Fibroblast of lung (primary cell): Measurements from ENCODE around the gene CNNM4. TPM values are rescaled to one million over a fixed set of nuclear protein-coding genes. Genes with fewer than 3 reads are reported as not detected.

ENCODE experiments used
- DNase-seq, 2 donors: peaks; one replicate each; pipeline versions ENCODE4 v3.0.0 to v3.0.0-alpha.2; 2010; ENCODE audit warnings: low read depth in 2 of 2
- H2AFZ ChIP-seq: 2 replicates; pipeline ENCODE4 v1.5.1; 2012; ENCODE audit warnings: low read length, control low read depth, inconsistent platforms
- H3K27ac ChIP-seq: 2 replicates; pipeline ENCODE4 v1.5.1; 2011; ENCODE audit warnings: low read length, control low read depth; ENCODE audit not compliant: insufficient read depth
- H3K27me3 ChIP-seq: 2 replicates; pipeline ENCODE4 v1.5.1; 2011; ENCODE audit warnings: mild to moderate bottlenecking, low read length; ENCODE audit not compliant: control insufficient read depth, insufficient read depth
- H3K36me3 ChIP-seq: 2 replicates; pipeline ENCODE4 v1.5.1; 2011; ENCODE audit warnings: low read length; ENCODE audit not compliant: control insufficient read depth, insufficient read depth
- H3K4me1 ChIP-seq: 2 replicates; pipeline ENCODE4 v1.5.1; 2011; ENCODE audit warnings: low read length; ENCODE audit not compliant: control insufficient read depth, insufficient read depth; ENCODE audit errors: extremely low read depth
- H3K4me2 ChIP-seq: 2 replicates; pipeline ENCODE4 v1.5.1; 2011; ENCODE audit warnings: low read length, control low read depth; ENCODE audit not compliant: insufficient read depth; ENCODE audit errors: extremely low read depth
- H3K4me3 ChIP-seq, 4 experiments: fragments of 200-600 bp in 1 of 4; sonication (generic) in 1 of 4; replicated peaks in 1 of 4; 2 replicates each; pipeline ENCODE4 v1.5.1; 2011 to 2016; ENCODE audit warnings: low read length in 4 of 4, low read depth in 3 of 4, mild to moderate bottlenecking in 3 of 4, control low read depth in 2 of 4, inconsistent platforms in 1 of 4, mixed read lengths in 1 of 4; ENCODE audit not compliant: insufficient read depth in 1 of 4; ENCODE audit errors: control extremely low read depth in 1 of 4
- H3K79me2 ChIP-seq: 2 replicates; pipeline ENCODE4 v1.5.1; 2012; ENCODE audit warnings: mild to moderate bottlenecking, low read length, inconsistent platforms; ENCODE audit not compliant: control insufficient read depth, insufficient read depth
- H3K9ac ChIP-seq: 2 replicates; pipeline ENCODE4 v1.5.1; 2011; ENCODE audit warnings: mild to moderate bottlenecking, low read length, control low read depth; ENCODE audit not compliant: insufficient read depth
- H3K9me3 ChIP-seq: 2 replicates; pipeline ENCODE4 v1.5.1; 2012; ENCODE audit warnings: low read depth, low read length; ENCODE audit not compliant: control insufficient read depth, insufficient read depth
- H4K20me1 ChIP-seq: 2 replicates; pipeline ENCODE4 v1.5.1; 2011; ENCODE audit warnings: low read length; ENCODE audit not compliant: control insufficient read depth, insufficient read depth; ENCODE audit errors: extremely low read depth
- CTCF ChIP-seq, 2 donors: IDR thresholded peaks in 1 of 2; conservative IDR thresholded peaks in 1 of 2; 1 replicate in 1 of 2; 2 replicates in 1 of 2; pipeline ENCODE4 v1.5.1; 2011 to 2012; ENCODE audit warnings: low read length in 2 of 2, control low read depth in 1 of 2, inconsistent platforms in 1 of 2, low read depth in 1 of 2, mild to moderate bottlenecking in 1 of 2
- EZH2 ChIP-seq: IDR thresholded peaks from 2 replicates; pipeline ENCODE4 v1.5.1; 2012; ENCODE audit warnings: low read length, control low read depth, mild to moderate bottlenecking; ENCODE audit errors: missing control alignments
- polyA plus RNA-seq, 2 donors: library from polyadenylated mRNA; depleted of rRNA in 1 of 2; stranded (reverse) in 1 of 2; unstranded in 1 of 2; fragments of >200 nt; gene quantifications; 2 replicates each; pipeline ENCODE4 v1.2.1, GENCODE V29; 2011 to 2012; ENCODE audit warnings: missing spikeins in 1 of 2
- total RNA-seq: library from RNA; depleted of rRNA; stranded (reverse); fragments of >200 nt; gene quantifications from 2 replicates; pipeline ENCODE4 v1.2.1, GENCODE V29; 2014

Gene CNNM4
- total and polyA plus RNA-seq, 2 donors (not counting 1 experiment from before 2014, with no cell fraction given), result 3.3 to 3.5 TPM

GRCh38 chr2:96837575-96837974, 76.9 kb downstream of the CNNM4 start:
- H3K4me1 ChIP-seq, result peaks cover 7% of the 10 kb centered on the region
- no peak overlapping the region for H3K9ac ChIP-seq
- H3K36me3 ChIP-seq, result peaks cover 6% of the 10 kb centered on the region
- H4K20me1 ChIP-seq, result no peaks in the 10 kb centered on the region
- DNase-seq, result no peak
- H3K27ac ChIP-seq, result no peak overlapping the region
- no peaks in the 10 kb centered on the region for H3K79me2 ChIP-seq
- TF ChIP-seq CTCF (conservative IDR thresholded peaks at IDR 0.05 in 1 of 2, IDR thresholded peaks at IDR 0.05 in 1 of 2; ENCODE audit: low read depth in 1 of 2, low read length in 2 of 2) (no peak), EZH2 (no peak)
- H3K27me3 ChIP-seq, result no peaks in the 10 kb centered on the region
- no peak overlapping the region for H3K4me2 ChIP-seq
- H3K4me3 ChIP-seq, result no peak overlapping the region
- no peaks in the 10 kb centered on the region for H3K9me3 ChIP-seq
- no peak overlapping the region for H2AFZ ChIP-seq

GRCh38 chr2:96838345-96839292, 77.9 kb downstream of the CNNM4 start:
- Histone ChIP-seq H3K9ac (no peak overlapping the region), H3K36me3 (peaks cover 1% of the 10 kb centered on the region), H3K9me3 (no peaks in the 10 kb centered on the region), H2AFZ (no peak overlapping the region), H3K4me3 (no peak overlapping the region), H4K20me1 (no peaks in the 10 kb centered on the region), H3K4me2 (no peak overlapping the region), H3K27me3 (no peaks in the 10 kb centered on the region), H3K79me2 (no peaks in the 10 kb centered on the region), H3K4me1 (no peaks in the 10 kb centered on the region), H3K27ac (no peak overlapping the region)
- TF ChIP-seq CTCF (conservative IDR thresholded peaks at IDR 0.05 in 1 of 2, IDR thresholded peaks at IDR 0.05 in 1 of 2; ENCODE audit: low read depth in 1 of 2, low read length in 2 of 2), result no peak
- no peak for TF ChIP-seq EZH2
- no peak for DNase-seq

DNA sequence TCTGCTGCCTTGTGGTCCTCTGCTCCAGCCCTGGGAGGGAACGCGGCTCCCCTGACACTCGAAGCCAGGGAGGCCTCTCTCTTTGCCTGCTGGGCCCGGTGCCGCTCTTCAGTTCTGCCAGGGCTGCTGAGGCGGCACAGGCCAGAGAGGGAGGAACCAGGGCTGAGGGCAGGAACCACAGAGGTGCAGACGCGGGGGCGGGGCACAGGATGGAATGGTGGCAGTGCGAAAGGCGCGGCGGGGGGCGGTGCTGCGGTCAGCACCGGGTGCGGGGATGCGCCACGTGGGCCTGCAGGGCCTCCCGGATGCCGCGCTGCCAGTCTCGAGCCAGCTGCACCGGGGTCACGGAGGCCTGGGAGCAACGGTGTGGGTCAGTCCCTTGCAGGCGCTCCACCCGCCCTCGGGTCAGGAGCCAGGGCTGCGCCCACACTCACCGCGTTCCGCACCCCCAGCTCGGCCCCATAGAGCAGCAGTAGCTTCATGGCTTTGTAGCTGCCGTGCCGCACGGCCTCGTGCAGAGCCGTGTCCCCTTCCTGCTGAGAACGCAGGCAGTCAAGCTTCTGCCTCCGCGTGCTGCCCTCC, 78.7 kb downstream of the CNNM4 start:
- no peaks in the 10 kb centered on the region for H3K9me3 ChIP-seq
- no peak overlapping the region for H3K4me2 ChIP-seq
- no peaks in the 10 kb centered on the region for H3K4me1 ChIP-seq
- TF ChIP-seq EZH2, result no peak
- no peak for TF ChIP-seq CTCF (conservative IDR thresholded peaks at IDR 0.05 in 1 of 2, IDR thresholded peaks at IDR 0.05 in 1 of 2; ENCODE audit: low read depth in 1 of 2, low read length in 2 of 2)
- no peaks in the 10 kb centered on the region for H4K20me1 ChIP-seq
- H3K27ac ChIP-seq, result no peak overlapping the region
- H3K9ac ChIP-seq, result no peak overlapping the region
- H2AFZ ChIP-seq, result no peak overlapping the region
- H3K27me3 ChIP-seq, result no peaks in the 10 kb centered on the region
- no peaks in the 10 kb centered on the region for H3K79me2 ChIP-seq
- H3K4me3 ChIP-seq, result no peak overlapping the region
- peak in 1 of 2 donors; percentile 21 for DNase-seq
- H3K36me3 ChIP-seq, result peaks cover 1% of the 10 kb centered on the region
